ENCODE measurements around the gene PLOD1.
"Not testable (repeated sequence)": the region's sequence is repeated elsewhere in the genome, so short reads cannot be mapped to it uniquely, and the experiment has no call there.

GRCh38 chr1:11912482-11913216 lies 21.9 kb upstream of the PLOD1 start:
- not testable (repeated sequence) for TF ChIP-seq CTCF, POLR2A (IDR thresholded peaks at IDR 0.05)
